ENCODE measurements around the gene NR2C2.

DNA sequence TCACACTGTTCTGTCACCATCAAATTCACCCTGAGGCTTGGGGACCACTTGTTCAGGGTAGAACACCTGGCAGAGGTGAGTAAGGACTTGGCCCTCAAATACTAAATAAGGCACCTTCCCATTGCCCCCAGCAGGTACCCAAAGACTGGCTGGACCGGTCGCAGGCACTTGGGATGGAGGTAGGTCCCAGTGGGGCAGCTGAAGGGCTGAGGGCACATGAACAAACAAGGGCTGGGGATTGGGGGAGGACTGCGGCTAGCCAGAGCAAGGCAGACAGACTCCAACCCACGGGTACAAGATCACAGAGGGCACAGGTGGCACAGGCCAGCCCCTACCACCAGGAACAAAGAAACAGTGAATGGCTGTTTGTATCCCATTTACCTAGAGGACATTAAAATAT is 115.9 kb downstream of the NR2C2 start:
- TF ChIP-seq GATA3 (IDR thresholded peaks at IDR 0.05; ENCODE audit: low read depth, low read length) (no peak), GATA2 (IDR thresholded peaks at IDR 0.05; ENCODE audit: low read depth, low read length) (no peak)

Data from SH-SY5Y (cell line).